HG03521 (cell line): ENCODE measurements around the gene LRRC45.

Source experiments
- ATAC-seq: cut with Tn5 transposase; IDR thresholded peaks from one replicate; pipeline ENCODE4 v1.9.1; 2021; ENCODE audit warnings: mild to moderate bottlenecking, moderate library complexity; ENCODE audit not compliant: unreplicated experiment

The LRRC45 gene

DNA sequence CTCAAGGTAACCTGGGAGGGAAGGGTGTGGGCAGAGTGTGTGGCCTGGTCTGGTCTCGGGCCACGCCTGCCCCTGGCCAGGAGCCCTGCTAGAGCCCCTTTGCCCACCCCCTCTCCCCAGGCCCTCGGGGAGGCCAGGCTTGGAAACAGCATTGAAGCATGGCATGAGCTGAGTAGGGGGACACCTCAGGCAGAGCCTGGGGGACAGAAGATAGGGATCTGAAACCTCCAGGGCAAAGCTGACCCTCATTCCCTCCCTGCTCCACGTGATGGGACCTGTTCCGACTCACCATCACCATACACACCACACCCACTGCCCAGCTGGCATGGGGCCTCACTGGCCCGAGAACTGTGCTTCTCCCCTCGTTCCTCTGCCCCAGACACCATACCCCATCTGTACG, 26.0 kb downstream of the LRRC45 start:
- no peak for ATAC-seq

DNA sequence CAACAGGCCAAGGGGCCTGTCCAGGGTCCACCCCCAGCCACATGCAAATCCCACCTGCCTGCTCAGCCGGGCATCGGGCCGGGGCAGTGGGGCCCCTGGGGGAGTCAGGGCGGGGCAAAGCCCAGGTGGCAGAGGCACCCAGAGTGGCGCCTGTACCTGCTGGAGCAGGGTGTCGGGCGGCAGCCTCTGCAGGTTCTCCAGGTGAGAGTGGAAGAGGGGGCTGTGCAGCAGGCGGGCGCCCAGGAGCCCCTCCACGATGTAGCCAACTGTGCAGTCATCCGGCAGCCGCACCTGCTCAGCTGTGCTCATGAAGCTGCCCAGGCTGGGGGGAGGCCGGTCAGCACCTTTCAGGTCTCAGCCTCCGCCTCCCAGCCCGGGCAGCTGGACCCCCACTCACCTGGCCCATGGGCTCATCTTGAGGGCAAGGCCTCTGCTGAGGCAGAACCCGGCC, 26.4 kb downstream of the LRRC45 start:
- ATAC-seq, result no peak

- ATAC-seq, result no peak
Observed at GRCh38 chr17:82050152-82050760, 27.2 kb downstream of the LRRC45 start.

DNA sequence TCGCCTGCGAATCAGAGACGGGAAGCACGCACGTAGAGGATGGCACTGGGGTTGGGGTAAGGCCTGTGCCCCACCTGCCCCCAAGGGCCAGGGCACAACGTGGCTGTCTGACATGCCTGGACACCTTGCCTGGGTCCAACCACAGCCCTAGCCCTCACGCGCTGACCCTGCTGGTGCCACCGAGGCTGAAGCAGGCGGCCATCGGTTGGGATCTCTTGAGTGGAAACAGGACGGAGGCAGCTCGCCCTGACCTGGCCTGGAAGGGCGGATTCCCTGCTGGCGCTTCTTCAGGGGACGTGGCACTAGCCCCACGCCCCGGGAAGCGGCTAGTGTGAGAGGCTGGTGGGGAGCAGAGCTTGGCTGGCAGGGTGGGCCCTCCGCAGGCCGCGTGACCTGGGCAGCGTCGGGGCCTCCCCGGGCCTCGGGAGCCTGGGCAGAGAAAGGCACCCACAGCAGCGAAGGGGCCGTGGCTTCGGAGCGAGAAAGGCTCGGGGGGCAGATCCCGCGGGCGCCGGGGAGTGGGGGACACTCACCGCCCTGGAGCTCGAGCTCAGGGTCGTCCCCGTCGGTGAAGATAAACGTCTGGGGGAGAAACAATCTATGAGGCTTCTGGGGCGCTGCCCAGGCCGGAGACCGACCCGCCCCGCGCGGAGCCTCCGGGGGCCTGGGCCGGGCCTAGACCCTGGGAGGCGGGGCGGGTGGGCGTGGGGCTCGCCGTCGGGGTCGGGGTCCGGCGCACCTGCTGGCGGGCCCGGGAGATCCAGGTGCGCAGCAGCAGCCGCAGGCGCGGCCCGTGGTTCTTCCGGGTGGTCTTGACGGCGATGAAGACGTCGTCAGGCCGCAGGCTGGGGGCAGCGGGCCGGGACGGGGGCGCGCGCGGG, 27.9 kb downstream of the LRRC45 start:
- ATAC-seq, result no peak

- ATAC-seq, result peak; percentile 65
Observed at GRCh38 chr17:82051776-82052637, 28.9 kb downstream of the LRRC45 start, which contains the start of the genes GPS1 and RFNG. Gene GPS1, plus strand, starts transcription at chr17:82051898. Its CDS starts 34 bp downstream, at chr17:82051932. Gene RFNG, minus strand, starts transcription at chr17:82051811. Its CDS starts 45 bp downstream, at chr17:82051766.

- ATAC-seq, result no peak
Observed at GRCh38 chr17:82052638-82053059, 29.5 kb downstream of the LRRC45 start.

- no peak for ATAC-seq
Observed at GRCh38 chr17:82053130-82053529, 30.0 kb downstream of the LRRC45 start.

GRCh38 chr17:82053556-82054263, 30.6 kb downstream of the LRRC45 start:
- no peak for ATAC-seq

- ATAC-seq, result no peak
Observed at GRCh38 chr17:82054351-82055022, 31.4 kb downstream of the LRRC45 start.

DNA sequence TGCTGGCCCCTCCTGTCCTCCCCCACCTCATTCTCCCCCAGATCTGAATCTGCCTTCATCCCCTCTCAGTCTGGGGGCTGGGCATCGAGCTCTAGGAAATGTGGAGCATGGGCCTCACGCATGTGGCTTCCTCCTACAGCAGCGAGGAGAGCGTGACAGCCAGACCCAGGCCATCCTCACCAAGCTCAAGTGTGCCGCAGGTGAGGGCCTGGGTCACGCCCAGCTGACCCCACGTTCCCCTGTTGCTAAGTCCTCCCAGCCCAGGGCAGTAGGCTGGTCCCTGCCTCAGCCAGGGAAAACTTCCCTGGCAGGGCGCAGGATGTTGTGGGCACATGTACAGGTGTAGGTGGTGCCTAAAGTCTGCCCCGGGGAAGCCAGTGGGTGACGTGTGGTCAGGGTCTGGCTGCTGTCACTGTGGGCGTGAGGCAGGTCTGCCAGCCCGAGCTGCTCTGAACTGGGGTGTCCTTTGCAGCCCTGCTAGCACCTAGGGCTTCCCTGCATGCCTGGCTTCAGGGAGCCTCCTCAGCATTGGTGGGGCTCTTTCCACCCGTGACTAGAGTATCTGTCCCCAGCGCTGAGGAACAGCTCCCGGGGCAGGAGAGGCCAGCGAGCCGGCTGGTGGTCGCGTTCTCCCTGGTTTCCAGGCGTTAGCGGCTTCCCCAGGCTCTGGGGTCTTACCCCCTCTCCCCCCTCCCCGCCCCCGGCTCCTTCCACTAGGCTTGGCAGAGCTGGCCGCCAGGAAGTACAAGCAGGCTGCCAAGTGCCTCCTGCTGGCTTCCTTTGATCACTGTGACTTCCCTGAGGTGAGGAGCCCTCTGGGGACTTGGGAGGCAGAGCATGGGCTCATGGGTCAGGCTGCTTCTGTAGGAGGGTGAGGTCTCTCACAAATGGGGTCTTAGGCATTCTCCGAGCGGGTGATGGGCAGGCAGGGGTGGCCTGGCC, 32.2 kb downstream of the LRRC45 start:
- no peak for ATAC-seq

DNA sequence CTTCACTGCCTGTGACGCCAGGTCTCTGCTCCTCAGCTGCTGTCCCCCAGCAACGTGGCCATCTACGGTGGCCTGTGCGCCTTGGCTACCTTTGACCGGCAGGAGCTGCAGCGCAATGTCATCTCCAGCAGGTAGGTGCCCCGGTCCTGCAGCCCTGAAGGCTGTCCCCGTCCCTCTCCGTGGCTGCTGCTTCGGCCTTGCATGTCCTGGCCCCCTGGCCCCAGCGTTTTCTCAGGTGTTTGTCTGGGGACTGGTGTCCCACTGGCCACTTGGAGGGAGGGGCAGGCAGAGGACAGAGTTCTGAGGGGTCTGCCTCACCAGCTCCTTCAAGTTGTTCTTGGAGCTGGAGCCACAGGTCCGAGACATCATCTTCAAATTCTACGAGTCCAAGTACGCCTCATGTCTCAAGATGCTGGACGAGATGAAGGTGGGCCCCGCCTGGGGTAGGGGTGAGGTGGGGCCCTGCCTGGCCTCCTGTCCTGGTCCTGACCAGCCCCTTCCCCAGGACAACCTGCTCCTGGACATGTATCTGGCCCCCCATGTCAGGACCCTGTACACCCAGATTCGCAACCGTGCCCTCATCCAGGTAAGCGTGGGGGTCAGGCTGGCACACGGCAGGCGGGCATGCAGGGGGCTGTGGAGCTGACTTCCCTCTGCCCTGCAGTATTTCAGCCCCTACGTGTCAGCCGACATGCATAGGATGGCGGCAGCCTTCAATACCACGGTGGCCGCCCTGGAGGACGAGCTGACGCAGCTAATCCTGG, 33.0 kb downstream of the LRRC45 start:
- no peak for ATAC-seq

DNA sequence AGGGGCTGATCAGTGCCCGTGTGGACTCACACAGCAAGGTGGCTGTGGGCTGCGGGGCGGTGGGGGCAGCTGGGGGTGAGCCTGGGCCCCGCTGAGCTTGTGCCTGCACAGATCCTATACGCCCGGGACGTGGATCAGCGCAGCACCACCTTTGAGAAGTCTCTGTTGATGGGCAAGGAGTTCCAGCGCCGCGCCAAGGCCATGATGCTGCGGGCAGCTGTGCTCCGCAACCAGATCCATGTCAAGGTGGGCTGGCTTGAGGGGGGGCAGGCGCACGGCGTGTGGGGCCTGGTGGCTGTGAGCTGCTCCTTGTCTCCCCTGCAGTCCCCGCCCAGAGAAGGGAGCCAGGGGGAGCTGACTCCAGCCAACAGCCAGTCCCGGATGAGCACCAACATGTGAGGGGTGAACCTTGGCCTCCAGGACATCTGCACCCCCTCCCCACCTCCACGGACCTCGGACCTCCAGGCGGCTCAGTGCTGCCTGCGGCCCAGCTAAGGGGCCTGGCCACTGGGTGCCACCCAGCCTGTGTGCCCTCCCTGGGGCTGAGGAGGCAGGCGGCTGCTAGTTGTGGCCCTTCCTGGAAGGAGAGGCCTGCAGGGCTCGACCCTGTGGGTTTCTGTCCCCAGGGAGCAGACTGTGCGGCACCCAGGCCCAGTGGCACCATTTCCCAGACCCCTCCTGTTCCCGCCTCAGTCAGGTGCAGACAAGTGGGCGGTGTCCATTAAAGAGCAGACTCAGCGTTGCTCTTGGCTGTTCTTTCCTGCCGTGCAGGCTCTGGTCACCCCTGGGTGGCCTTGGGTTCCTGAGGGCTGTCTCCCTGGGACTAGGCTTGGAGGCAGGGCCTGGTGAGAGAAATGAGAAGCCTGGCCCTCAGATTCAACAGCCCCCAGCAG, 33.9 kb downstream of the LRRC45 start:
- ATAC-seq, result no peak

DNA sequence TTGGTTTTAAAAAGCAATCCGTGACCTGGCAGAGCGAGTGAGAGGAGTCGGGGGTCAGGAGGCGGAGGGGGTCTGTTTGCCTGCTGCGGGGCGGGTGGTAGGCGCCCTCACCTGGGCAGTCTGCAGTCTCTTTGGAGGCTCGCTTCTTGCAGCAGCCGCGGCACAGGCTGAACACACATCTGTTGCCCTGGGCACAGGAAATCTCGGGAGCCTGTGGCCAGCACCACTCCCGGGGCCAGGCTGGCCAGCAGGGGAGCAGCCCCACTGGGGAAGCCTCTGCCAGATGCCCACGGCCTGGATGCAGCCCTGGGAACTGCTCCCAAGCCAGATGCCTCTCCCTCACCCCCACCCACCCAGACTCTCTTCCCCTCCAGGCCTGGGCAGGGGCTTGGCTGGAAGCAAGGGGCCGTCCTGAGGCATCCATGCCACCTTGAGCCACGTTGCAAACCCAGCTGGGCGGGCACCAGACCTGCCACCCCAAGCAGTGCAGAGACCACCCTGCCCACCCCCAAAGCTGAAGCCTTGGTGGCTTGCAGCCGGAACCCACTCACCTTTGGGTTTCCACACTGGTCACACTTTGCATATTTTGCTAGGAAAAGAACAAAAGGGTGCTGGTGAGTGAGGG, 35.2 kb downstream of the LRRC45 start:
- ATAC-seq, result no peak

DNA sequence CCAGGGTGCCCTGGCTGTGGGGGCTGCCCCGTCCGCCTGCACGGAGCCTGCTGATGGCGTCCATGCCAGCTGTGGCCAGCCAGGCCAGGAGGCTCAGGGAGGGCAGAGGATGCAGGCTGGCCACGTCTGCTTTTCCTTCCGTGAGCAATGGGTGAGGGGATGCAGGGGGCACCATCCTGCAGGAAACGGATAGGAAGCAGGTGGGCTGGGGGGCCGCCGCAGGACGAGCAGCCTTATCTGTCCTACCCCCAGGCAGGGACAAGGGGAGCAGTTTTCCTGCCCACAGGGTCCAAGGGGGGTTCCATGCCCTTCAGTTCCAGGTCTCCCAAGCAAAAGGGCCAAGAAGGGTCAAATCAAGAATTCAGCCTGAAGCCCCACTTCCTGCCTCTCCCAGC, 35.7 kb downstream of the LRRC45 start:
- no peak for ATAC-seq

DNA sequence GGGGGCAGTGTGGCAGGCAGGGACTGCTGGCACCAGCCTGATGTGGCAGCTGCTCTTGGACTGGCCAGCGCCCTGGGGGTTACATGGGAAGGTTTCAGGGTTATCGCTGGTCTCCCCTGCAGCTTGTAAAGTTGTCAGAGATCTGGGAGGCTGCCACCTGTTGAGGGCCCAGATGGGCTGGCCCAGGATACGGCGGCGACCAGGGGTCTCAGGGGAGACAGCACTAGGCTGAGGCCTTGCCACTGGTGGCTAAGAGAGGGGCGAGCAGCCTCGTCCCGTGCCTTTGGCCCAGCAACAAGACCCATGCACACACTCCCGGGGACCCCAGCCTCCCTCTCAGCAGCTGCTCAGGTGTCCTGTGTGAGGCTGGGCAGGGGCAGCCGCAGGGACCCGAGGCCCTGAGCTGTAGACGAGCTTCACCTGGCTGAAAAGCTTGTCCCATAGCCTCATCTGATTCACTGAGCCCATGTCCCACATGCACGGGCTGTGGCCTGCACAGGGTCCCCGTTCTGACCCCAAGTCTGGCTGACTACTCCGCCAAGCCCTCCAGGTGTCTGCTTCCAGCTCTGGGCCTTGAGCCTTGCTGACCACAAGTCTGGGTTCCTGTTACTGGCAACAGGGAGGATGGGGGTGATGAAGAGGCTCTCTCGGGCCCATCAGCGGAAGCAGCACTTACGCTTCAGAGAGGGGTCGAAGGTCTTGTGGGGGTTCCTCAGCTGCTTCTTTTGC, 36.3 kb downstream of the LRRC45 start:
- ATAC-seq, result no peak

GRCh38 chr17:82060001-82060380, 36.9 kb downstream of the LRRC45 start:
- no peak for ATAC-seq
